Measurements from ENCODE around the gene IFI44L.

IFI44L gene

DNA sequence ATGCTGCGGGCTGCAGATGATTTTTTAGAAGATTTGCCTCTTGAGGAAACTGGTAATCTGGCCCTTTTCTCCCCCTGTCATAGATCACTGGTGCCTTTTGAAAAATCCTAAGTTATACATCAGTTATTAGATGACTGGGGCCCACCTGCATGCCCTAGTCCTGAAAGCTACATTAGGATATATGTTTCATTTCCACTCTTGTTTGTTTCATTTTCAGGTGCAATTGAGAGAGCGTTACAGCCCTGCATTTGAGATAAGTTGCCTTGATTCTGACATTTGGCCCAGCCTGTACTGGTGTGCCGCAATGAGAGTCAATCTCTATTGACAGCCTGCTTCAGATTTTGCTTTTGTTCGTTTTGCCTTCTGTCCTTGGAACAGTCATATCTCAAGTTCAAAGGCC is 21.3 kb downstream of the IFI44L start:
- no peak for DNase-seq (ENCODE audit: low spot score)

DNA sequence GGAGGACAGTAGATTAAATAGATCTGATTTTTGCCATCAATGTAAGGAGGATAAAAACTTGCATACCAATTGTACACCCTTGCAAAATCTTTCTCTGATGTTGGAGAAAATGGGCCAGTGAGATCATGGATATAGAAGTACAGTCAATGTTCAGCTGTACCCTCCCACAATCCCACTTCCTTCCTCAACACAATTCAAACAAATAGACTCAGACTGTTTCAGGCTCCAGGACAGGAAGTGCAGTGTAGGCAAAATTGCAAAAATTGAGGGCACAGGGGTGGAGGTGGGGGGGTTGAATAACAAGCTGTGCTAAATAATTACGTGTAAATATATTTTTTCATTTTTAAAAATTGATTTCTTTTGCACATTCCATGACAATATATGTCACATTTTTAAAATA is 25.5 kb downstream of the IFI44L start:
- no peak for DNase-seq (ENCODE audit: low spot score)

GRCh38 chr1:78647238-78647637 is 27.0 kb downstream of the IFI44L start:
- no peak for DNase-seq (ENCODE audit: low spot score)

DNA sequence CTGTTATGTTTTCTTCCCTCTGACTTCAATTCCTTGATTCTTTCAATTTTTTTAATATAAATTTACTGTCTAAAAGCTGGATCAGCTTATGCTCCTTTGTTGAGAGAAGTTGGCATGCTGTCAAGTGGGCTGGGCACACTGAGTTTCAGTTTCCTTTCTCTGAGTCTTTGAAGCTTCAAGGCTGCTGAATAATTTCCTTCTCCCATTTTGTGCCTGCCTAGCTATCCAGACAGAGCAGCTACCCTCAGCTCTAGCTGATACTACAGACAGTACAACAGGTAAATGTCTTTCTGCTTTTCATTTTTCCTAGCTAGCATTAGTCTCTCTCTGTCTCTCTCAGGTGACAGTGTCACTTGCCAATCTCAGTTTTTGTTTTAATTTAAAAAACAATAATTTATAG is 29.4 kb downstream of the IFI44L start, which contains the start of gene IFI44:
TSS of gene IFI44 (plus strand) at position 204 of the 400 bp plus-strand sequence. CDS start 365 bp downstream, outside the sequence.
- no peak for DNase-seq (ENCODE audit: low spot score)

DNA sequence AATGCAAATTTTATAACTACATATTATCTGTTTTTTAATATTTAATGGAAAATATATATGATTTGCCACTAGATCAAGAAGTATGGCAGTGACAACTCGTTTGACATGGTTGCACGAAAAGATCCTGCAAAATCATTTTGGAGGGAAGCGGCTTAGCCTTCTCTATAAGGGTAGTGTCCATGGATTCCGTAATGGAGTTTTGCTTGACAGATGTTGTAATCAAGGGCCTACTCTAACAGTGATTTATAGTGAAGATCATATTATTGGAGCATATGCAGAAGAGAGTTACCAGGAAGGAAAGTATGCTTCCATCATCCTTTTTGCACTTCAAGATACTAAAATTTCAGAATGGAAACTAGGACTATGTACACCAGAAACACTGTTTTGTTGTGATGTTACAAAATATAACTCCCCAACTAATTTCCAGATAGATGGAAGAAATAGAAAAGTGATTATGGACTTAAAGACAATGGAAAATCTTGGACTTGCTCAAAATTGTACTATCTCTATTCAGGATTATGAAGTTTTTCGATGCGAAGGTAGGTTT is 29.9 kb downstream of the IFI44L start:
- DNase-seq (ENCODE audit: low spot score): no peak

DNA sequence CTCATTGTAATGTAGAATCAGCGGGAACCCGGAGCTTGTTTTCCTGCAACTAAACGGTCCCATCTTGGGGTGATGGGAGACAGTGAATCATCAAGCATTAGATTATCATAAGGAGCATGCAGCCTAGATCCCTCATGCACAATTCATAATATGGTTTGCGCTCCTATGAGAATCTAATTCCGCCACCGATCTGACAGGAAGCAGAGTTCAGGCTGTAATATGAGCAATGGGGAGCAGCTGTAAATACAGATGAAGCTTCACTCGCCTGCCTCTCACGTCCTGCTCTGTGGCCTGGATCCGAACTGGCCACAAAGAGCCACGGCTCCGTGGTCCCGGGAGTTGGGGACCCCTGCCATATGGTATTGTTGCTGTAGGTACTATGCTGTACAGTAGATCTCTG is 31.0 kb downstream of the IFI44L start:
- DNase-seq (ENCODE audit: low spot score): no peak

DNA sequence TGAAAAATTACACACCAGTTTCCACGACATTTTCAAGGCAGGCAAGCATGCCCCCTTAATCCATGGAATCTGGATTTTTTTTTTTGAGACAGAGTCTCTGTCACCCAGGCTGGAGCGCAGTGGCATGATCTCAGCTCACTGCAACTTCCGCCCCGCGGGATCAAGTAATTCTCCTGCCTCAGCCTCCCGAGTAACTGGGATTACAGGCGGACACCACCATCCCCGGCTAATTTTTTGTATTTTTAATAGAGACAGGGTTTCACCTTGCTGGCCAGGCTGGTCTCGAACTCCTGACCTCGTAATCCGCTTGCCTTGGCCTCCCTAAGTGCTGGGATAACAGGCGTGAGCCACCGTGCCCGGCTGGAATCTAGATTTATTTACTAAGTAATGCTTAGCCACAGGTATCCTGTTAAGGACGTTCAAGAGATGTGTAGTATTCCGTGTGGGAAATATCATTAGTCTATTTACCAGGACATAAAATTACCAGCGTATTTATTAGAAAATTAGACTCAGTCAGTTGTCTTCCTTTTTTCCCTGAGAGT is 31.8 kb downstream of the IFI44L start:
- DNase-seq (ENCODE audit: low spot score): no peak

DNA sequence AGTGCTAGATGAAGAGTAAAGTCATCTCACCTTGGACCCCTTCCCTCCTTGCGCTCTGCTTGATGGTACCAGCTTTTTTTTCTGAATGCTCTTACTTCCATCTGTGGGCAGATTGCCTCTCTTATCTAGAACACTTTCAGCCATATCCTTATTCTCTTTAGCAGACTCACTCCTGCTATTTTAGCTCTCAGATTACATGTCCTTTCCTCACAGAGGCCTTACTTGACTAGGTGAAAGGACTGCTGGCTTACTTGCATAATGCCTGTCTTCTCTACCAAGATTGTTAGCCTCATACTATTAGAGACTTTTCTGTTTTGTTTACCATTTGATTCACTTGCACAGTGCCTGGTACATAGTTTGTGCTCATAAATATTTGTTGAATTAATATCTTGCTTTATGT is 38.7 kb downstream of the IFI44L start:
- no peak for DNase-seq (ENCODE audit: low spot score)

DNA sequence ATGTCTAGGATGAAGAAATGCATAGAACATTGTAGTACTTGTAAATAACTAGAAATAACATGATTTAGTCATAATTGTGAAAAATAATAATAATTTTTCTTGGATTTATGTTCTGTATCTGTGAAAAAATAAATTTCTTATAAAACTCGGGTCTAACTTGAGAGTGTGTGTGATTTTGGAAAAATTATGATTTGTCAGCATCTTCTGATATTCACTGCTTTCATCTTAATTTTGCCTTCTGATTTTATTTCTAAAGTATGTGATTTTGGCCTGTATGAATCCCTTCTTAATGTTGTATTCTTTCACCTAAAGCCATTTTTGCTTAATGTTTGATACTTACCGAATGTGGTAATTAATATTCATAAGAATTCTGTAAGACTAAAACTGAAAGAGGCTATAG is 43.7 kb downstream of the IFI44L start:
- DNase-seq (ENCODE audit: low spot score): no peak

GRCh38 chr1:78664763-78665162 is 44.5 kb downstream of the IFI44L start:
- no peak for DNase-seq (ENCODE audit: low spot score)

- no peak for DNase-seq (ENCODE audit: low spot score)
Observed at GRCh38 chr1:78665809-78666208, 45.6 kb downstream of the IFI44L start.

GRCh38 chr1:78667939-78668338 is 47.7 kb downstream of the IFI44L start:
- DNase-seq (ENCODE audit: low spot score): no peak

DNA sequence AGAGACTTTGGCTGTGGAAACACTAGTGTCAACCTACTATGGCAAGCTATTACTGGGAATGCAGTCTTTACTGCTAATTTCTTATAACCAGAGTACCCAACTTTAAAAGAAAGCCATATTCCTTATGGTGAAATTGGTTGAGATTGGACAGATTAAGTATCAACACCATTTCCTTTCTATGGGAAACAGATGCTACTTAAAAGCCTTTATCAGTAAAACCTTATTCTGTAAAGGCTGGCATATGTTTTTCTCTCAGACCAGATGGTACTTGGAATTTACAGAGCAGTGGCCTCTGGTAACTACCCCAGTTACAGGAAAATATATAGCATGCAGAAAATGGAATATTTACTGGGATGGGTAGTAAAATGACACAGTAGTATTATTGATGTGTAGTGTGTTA is 48.2 kb downstream of the IFI44L start:
- DNase-seq (ENCODE audit: low spot score): no peak

GRCh38 chr1:78672428-78672827 is 52.2 kb downstream of the IFI44L start:
- DNase-seq (ENCODE audit: low spot score): no peak

- peak; percentile 4 for DNase-seq (ENCODE audit: low spot score)
Observed at GRCh38 chr1:78673120-78673519, 52.9 kb downstream of the IFI44L start.

GRCh38 chr1:78676347-78676982 is 56.2 kb downstream of the IFI44L start:
- peak; percentile 26 for DNase-seq (ENCODE audit: low spot score)

DNA sequence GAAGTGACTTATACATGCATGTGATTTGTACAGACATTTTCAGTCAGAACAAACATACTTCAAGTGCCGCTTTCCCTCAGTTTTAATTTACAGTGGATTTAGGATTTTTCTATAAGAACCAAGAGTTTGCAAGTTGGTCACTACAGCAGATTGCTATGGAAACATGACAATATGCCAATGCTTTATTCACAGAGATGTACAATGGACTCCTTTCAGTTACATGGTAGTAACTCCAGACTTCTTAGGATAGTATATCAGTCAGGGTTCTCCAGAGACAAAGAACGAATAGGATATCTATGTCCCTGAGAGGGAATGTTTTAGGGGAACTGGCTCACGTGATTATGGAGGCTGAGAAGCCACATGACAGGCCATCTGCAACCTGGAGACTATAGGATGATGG is 56.7 kb downstream of the IFI44L start:
- no peak for DNase-seq (ENCODE audit: low spot score)

DNA sequence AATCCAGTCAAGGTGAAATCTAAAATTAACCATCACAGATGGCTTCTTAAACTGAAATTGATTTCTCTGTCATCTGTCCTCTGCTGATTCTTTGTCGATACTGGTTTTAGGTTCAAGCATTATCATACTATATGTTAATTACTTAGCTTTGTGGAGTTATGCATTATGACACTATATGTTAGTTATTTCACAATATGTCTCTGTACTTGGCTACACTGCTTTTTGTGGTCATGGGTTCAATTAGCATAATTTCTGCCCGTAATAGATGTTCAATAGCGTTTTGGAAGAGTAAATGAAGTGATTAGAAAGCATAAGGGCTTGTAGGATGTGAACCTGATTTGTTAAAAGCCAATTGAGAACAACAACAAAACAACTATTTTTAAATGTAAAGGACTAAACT is 57.5 kb downstream of the IFI44L start:
- no peak for DNase-seq (ENCODE audit: low spot score)

DNA sequence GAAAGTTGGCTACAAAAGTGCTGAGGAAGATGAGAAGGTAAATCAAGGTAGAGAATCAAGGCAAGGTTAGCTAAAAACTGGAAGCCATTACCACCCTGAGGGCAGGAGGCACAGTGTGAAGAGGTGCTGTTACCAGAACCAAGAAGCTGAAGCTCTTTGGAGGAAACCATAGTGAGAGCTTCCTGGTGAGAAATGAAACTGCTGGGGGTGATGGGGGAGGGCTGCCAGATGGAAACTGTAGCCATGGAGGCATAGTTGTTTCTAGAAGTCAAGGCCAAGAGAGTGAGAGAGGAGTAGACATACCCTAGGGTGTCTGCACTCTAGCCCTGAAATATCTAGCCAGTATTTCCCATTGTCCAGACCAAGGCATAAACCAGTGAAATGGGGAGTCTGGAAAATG is 58.1 kb downstream of the IFI44L start:
- no peak for DNase-seq (ENCODE audit: low spot score)

GRCh38 chr1:78681265-78681664 is 61.0 kb downstream of the IFI44L start:
- DNase-seq (ENCODE audit: low spot score): no peak

DNA sequence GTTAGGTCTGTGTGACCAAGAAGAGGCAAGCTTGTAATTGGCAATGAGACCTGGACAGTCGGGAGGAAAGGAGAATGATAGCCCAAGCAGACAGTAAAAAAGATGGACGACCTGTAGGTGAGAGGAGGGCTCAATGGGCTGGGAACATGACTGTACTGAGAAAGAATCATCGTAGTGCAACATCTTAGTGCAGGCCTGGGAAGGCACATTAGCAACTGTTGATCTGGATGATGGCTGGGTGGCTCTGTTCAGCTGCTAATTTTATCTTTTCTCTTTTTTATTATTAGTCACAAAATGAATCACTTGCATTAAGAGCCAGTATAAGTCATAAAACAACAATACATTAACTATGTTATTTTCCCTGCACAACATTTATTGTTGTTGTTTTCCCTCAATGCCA is 62.2 kb downstream of the IFI44L start:
- DNase-seq (ENCODE audit: low spot score): no peak

GRCh38 chr1:78683079-78683478 is 62.8 kb downstream of the IFI44L start:
- DNase-seq (ENCODE audit: low spot score): no peak

GRCh38 chr1:78687315-78687714 is 67.1 kb downstream of the IFI44L start:
- no peak for DNase-seq (ENCODE audit: low spot score)

GRCh38 chr1:78687914-78688313 is 67.7 kb downstream of the IFI44L start:
- no peak for DNase-seq (ENCODE audit: low spot score)

Measured in SW480 (cell line).